H9 (cell line): Measurements from ENCODE around the gene CLEC2D. TPM values are rescaled to one million over a fixed set of nuclear protein-coding genes. Genes with fewer than 3 reads are reported as not detected.

Source experiments
- DNase-seq: peaks from one replicate; pipeline ENCODE4 v3.0.0-alpha.2; 2017
- H2AFZ ChIP-seq: one replicate; pipeline ENCODE4 v1.6.1; 2013; ENCODE audit warnings: mild to moderate bottlenecking, low read length, control low read depth, moderate library complexity
- H2AK5ac ChIP-seq: 2 replicates; pipeline ENCODE4 v1.6.1; 2013; ENCODE audit warnings: low read length, control low read depth, mixed read lengths; ENCODE audit not compliant: insufficient read length
- H2BK120ac ChIP-seq: one replicate; pipeline ENCODE4 v1.6.1; 2013; ENCODE audit warnings: low read depth, mild to moderate bottlenecking, low read length, control low read depth, inconsistent platforms; ENCODE audit not compliant: poor library complexity, severe bottlenecking
- H2BK12ac ChIP-seq: 2 replicates; pipeline ENCODE4 v1.6.1; 2013; ENCODE audit warnings: low read length, control low read depth, mixed read lengths, low read depth; ENCODE audit not compliant: insufficient read length
- H2BK15ac ChIP-seq: 2 replicates; pipeline ENCODE4 v1.6.1; 2013; ENCODE audit warnings: low read depth, low read length, control low read depth
- H2BK20ac ChIP-seq: one replicate; pipeline ENCODE4 v1.6.1; 2013; ENCODE audit warnings: low read depth, mild to moderate bottlenecking, low read length, control low read depth, inconsistent platforms; ENCODE audit not compliant: poor library complexity, severe bottlenecking
- H2BK5ac ChIP-seq: 2 replicates; pipeline ENCODE4 v1.6.1; 2013; ENCODE audit warnings: low read length, control low read depth, mixed read lengths; ENCODE audit not compliant: insufficient read length
- H3K14ac ChIP-seq: 2 replicates; pipeline ENCODE4 v1.6.1; 2013; ENCODE audit warnings: low read length, control low read depth; ENCODE audit not compliant: insufficient read depth
- H3K18ac ChIP-seq: 2 replicates; pipeline ENCODE4 v1.6.1; 2013; ENCODE audit warnings: low read depth, mild to moderate bottlenecking, mixed read lengths, low read length, control low read depth; ENCODE audit not compliant: insufficient read length
- H3K23ac ChIP-seq: 2 replicates; pipeline ENCODE4 v1.6.1; 2013; ENCODE audit warnings: low read length, control low read depth, mixed read lengths, low read depth; ENCODE audit not compliant: insufficient read length
- H3K23me2 ChIP-seq: 2 replicates; pipeline ENCODE4 v1.6.1; 2013; ENCODE audit warnings: low read depth, mild to moderate bottlenecking, mixed read lengths, low read length, control low read depth; ENCODE audit not compliant: insufficient read length, poor library complexity, severe bottlenecking
- H3K27ac ChIP-seq: 2 replicates; pipeline ENCODE4 v1.5.1; 2013; ENCODE audit warnings: low read length, control low read depth, mixed read lengths, low read depth; ENCODE audit not compliant: insufficient read length
- H3K27me3 ChIP-seq: 2 replicates; pipeline ENCODE4 v1.6.1; 2013; ENCODE audit warnings: low read length, control low read depth, inconsistent platforms; ENCODE audit not compliant: insufficient read depth
- H3K4ac ChIP-seq: 2 replicates; pipeline ENCODE4 v1.6.1; 2013; ENCODE audit warnings: low read depth, mild to moderate bottlenecking, control low read depth, inconsistent platforms, low read length, moderate library complexity
- H3K4me1 ChIP-seq: 2 replicates; pipeline ENCODE4 v1.6.1; 2013; ENCODE audit warnings: low read length, control low read depth, inconsistent platforms; ENCODE audit not compliant: insufficient read depth
- H3K4me2 ChIP-seq: 2 replicates; pipeline ENCODE4 v1.6.1; 2013; ENCODE audit warnings: low read length, control low read depth, mixed read lengths; ENCODE audit not compliant: insufficient read length, insufficient read depth
- H3K56ac ChIP-seq: 2 replicates; pipeline ENCODE4 v1.6.1; 2013; ENCODE audit warnings: low read depth, mild to moderate bottlenecking, mixed read lengths, low read length, control low read depth; ENCODE audit not compliant: insufficient read length
- H3K79me1 ChIP-seq: 2 replicates; pipeline ENCODE4 v1.6.1; 2013; ENCODE audit warnings: low read depth, mild to moderate bottlenecking, moderate library complexity, low read length, control low read depth, inconsistent platforms; ENCODE audit not compliant: insufficient read depth, poor library complexity, severe bottlenecking
- H3K79me2 ChIP-seq: 2 replicates; pipeline ENCODE4 v1.6.1; 2013; ENCODE audit warnings: low read length, control low read depth, inconsistent platforms; ENCODE audit not compliant: insufficient read depth
- H3K9ac ChIP-seq: 2 replicates; pipeline ENCODE4 v1.6.1; 2013; ENCODE audit warnings: low read length, control low read depth, mixed read lengths; ENCODE audit not compliant: insufficient read length; ENCODE audit errors: extremely low read depth
- H3K9me3 ChIP-seq: one replicate; pipeline ENCODE4 v1.6.1; 2013; ENCODE audit warnings: low read depth, low read length, inconsistent platforms; ENCODE audit not compliant: control insufficient read depth
- H3T11ph ChIP-seq: one replicate; pipeline ENCODE4 v1.6.1; 2013; ENCODE audit warnings: mild to moderate bottlenecking, low read length, control low read depth, inconsistent platforms
- H4K20me1 ChIP-seq: one replicate; pipeline ENCODE4 v1.6.1; 2013; ENCODE audit not compliant: control insufficient read depth, insufficient read length, insufficient read depth
- H4K5ac ChIP-seq: 2 replicates; pipeline ENCODE4 v1.6.1; 2013; ENCODE audit warnings: low read depth, mild to moderate bottlenecking, mixed read lengths, low read length, control low read depth; ENCODE audit not compliant: insufficient read length
- H4K8ac ChIP-seq: replicated peaks from 2 replicates; pipeline ENCODE4 v1.6.1; 2013; ENCODE audit warnings: low read length, control low read depth, mixed read lengths, low read depth; ENCODE audit not compliant: insufficient read length
- H4K91ac ChIP-seq: 2 replicates; pipeline ENCODE4 v1.6.1; 2013; ENCODE audit warnings: low read depth, mild to moderate bottlenecking, moderate library complexity, mixed read lengths, low read length, control low read depth; ENCODE audit not compliant: insufficient read length
- H3K27ac Mint-ChIP-seq, 3 experiments: 2 replicates in 2 of 3; 3 replicates in 1 of 3; pipeline ENCODE4 v1.8.0; 2020 to 2021; ENCODE audit warnings: mixed read lengths in 3 of 3, mild to moderate bottlenecking in 1 of 3, moderate library complexity in 1 of 3
- H3K27me3 Mint-ChIP-seq: 2 replicates; pipeline ENCODE4 v1.8.0; 2021; ENCODE audit warnings: low read depth, mild to moderate bottlenecking, moderate library complexity, mixed read lengths
- H3K36me3 Mint-ChIP-seq, 3 experiments: 2 replicates in 2 of 3; 3 replicates in 1 of 3; pipeline ENCODE4 v1.8.0; 2020 to 2021; ENCODE audit warnings: low read depth in 3 of 3, mixed read lengths in 3 of 3; ENCODE audit not compliant: insufficient read depth in 1 of 3
- H3K4me1 Mint-ChIP-seq, 2 experiments: 2 replicates each; pipeline ENCODE4 v1.8.0; 2020; ENCODE audit warnings: mixed read lengths in 2 of 2
- H3K4me3 Mint-ChIP-seq, 2 experiments: 2 replicates in 1 of 2; 3 replicates in 1 of 2; pipeline ENCODE4 v1.8.0; 2020 to 2021; ENCODE audit warnings: mild to moderate bottlenecking in 2 of 2, mixed read lengths in 2 of 2, moderate library complexity in 1 of 2
- H3K9me3 Mint-ChIP-seq, 2 experiments: 2 replicates in 1 of 2; 3 replicates in 1 of 2; pipeline ENCODE4 v1.8.0; 2020; ENCODE audit warnings: mild to moderate bottlenecking in 2 of 2, mixed read lengths in 2 of 2, moderate library complexity in 1 of 2
- WGBS: extraction: QIAGEN DNeasy Blood & Tissue Kit; methylation state at CpG from one replicate; pipeline ENCODE4 v1.1.7; 2013; ENCODE audit warnings: missing lambda C conversion rate, low lambda C conversion rate, mixed read lengths; ENCODE audit not compliant: insufficient read length; ENCODE audit errors: extremely low coverage; 5-methylcytosine and 5-hydroxymethylcytosine counted together
- total RNA-seq: library from RNA; stranded (reverse); gene quantifications from 2 replicates; pipeline ENCODE4 v1.2.1, GENCODE V29; 2021
- TF ChIP-seq, protein P1 (sequence below): fragments of 200-600 bp; sonication (generic); conservative IDR thresholded peaks from 3 replicates; pipeline ENCODE4 v1.8.0; 2021; ENCODE audit warnings: antibody characterized with exemption, mild to moderate bottlenecking

Gene CLEC2D
- total RNA-seq, 1 experiment from 2014 or later = 2.1 TPM

DNA sequence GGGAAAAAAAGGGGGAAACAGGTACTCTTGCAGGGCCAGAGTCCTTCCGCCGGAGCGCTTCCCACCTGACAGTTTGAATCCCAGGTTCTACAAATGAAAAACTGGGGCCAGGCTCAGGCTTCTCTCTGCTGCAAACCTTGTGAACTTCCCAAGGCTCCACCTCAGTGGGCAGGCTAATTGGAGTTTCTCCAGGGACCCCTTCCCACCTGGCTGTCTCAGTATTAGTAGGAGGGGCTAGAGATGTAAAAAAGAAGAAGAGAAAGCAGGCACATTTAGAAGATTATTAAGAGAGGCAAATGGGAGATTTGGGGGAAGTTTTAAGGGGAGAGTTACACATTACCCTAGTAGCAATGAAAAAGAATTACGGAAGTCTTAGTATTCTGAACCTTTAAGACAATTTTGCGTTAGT, 20.0 kb upstream of the CLEC2D start:
- WGBS = no CpG with 5 or more reads among the region's 5 CpGs

More for the DNA sequence above, 20.0 kb upstream of the CLEC2D start:
- H3K27me3 Mint-ChIP-seq = no peaks in the 10 kb centered on the region; the same call in 1 of the 2 replicates
- no peak overlapping the region for H3K27ac ChIP-seq
- no peak overlapping the region for H3K18ac ChIP-seq
- no peak overlapping the region for H3K23ac ChIP-seq
- peak; percentile 64 for DNase-seq
- peaks cover 14% of the 10 kb centered on the region for H3K23me2 ChIP-seq
- no peak overlapping the region for H2BK20ac ChIP-seq
- H3K4me1 ChIP-seq = peaks cover 7% of the 10 kb centered on the region; the same call in 1 of the 2 replicates
- H3K36me3 Mint-ChIP-seq = peaks cover 6 to 14% (median 8%) of the 10 kb centered on the region in 3 experiments; a peak in 5 of 7 replicates
- H2AFZ ChIP-seq = no peak overlapping the region
- H3K9me3 ChIP-seq = no peaks in the 10 kb centered on the region
- no peak overlapping the region for H2BK15ac ChIP-seq
- H3K79me2 ChIP-seq = no peaks in the 10 kb centered on the region; the same call in 1 of the 2 replicates
- H3K27ac Mint-ChIP-seq = peak overlapping the region in 1 of 3 experiments; percentile 22; a peak in 2 of 7 replicates
- H3K14ac ChIP-seq = no peak overlapping the region
- no peaks in the 10 kb centered on the region for H3K27me3 ChIP-seq
- TF ChIP-seq, protein P1, sequence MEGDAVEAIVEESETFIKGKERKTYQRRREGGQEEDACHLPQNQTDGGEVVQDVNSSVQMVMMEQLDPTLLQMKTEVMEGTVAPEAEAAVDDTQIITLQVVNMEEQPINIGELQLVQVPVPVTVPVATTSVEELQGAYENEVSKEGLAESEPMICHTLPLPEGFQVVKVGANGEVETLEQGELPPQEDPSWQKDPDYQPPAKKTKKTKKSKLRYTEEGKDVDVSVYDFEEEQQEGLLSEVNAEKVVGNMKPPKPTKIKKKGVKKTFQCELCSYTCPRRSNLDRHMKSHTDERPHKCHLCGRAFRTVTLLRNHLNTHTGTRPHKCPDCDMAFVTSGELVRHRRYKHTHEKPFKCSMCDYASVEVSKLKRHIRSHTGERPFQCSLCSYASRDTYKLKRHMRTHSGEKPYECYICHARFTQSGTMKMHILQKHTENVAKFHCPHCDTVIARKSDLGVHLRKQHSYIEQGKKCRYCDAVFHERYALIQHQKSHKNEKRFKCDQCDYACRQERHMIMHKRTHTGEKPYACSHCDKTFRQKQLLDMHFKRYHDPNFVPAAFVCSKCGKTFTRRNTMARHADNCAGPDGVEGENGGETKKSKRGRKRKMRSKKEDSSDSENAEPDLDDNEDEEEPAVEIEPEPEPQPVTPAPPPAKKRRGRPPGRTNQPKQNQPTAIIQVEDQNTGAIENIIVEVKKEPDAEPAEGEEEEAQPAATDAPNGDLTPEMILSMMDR = no peak
- no peak overlapping the region for H3K9ac ChIP-seq
- H3K4ac ChIP-seq = no peak overlapping the region
- H2AK5ac ChIP-seq = no peak overlapping the region
- H4K20me1 ChIP-seq = no peaks in the 10 kb centered on the region
- H3K9me3 Mint-ChIP-seq = peaks cover 0 to 4% of the 10 kb centered on the region in 2 experiments; a peak in 1 of 5 replicates
- peaks cover 36 to 37% of the 10 kb centered on the region in 2 experiments for H3K4me1 Mint-ChIP-seq
- H2BK120ac ChIP-seq = no peak overlapping the region
- H2BK12ac ChIP-seq = no peak overlapping the region
- no peak overlapping the region for H3K56ac ChIP-seq
- H3T11ph ChIP-seq = no peak overlapping the region
- no peaks in the 10 kb centered on the region for H3K79me1 ChIP-seq
- no peak overlapping the region for H4K8ac ChIP-seq
- no peak overlapping the region for H4K91ac ChIP-seq
- H4K5ac ChIP-seq = no peak overlapping the region
- H2BK5ac ChIP-seq = no peak overlapping the region
- peak overlapping the region; percentile 98 for H3K4me2 ChIP-seq
- peak overlapping the region; percentile 88 to 89 for H3K4me3 Mint-ChIP-seq
